Breast epithelium (tissue), 4 donors: ENCODE measurements around the gene TEAD1. TPM values are rescaled to one million over a fixed set of nuclear protein-coding genes. Genes with fewer than 3 reads are reported as not detected.
A peak's percentile ranks its signal among the peaks of the same experiment; 100 is the strongest.

Experiments
- DNase-seq, 2 donors: peaks; one replicate each; pipeline ENCODE4 v3.0.0-alpha.2; 2019; ENCODE audit warnings: low spot score in 2 of 2
- H3K27ac ChIP-seq, 2 donors: fragments of 200-600 bp; sonication (generic) in 1 of 2; one replicate each; pipeline ENCODE4 v1.5.1; 2016 to 2019; ENCODE audit warnings: mild to moderate bottlenecking in 1 of 2
- H3K27me3 ChIP-seq, 2 donors: fragments of 200-600 bp; sonication (generic) in 1 of 2; one replicate each; pipeline versions ENCODE4 v1.5.1 to v1.6.0; 2017 to 2019; ENCODE audit warnings: control low read depth in 1 of 2, mild to moderate bottlenecking in 1 of 2
- H3K36me3 ChIP-seq: fragments of 200-600 bp; one replicate; pipeline ENCODE4 v1.5.1; 2019
- H3K4me1 ChIP-seq, 2 donors: fragments of 200-600 bp; sonication (generic); one replicate each; pipeline ENCODE4 v1.5.1; 2016 to 2019; ENCODE audit warnings: control low read depth in 1 of 2
- H3K4me3 ChIP-seq, 3 donors: fragments of 200-600 bp; sonication (generic); 1 replicate in 2 of 3; 2 replicates in 1 of 3; pipeline ENCODE4 v1.5.1; 2016 to 2019; ENCODE audit warnings: mild to moderate bottlenecking in 3 of 3, moderate library complexity in 2 of 3
- H3K9me3 ChIP-seq, 2 donors: fragments of 200-600 bp; sonication (generic) in 1 of 2; one replicate each; pipeline ENCODE4 v1.5.1; 2016 to 2019; ENCODE audit warnings: control low read depth in 1 of 2
- CTCF ChIP-seq, 3 donors: fragments of 450-650 bp; IDR thresholded peaks; one replicate each; pipeline ENCODE4 v1.5.1; 2016 to 2017; ENCODE audit warnings: antibody characterized with exemption in 3 of 3, mild to moderate bottlenecking in 3 of 3, moderate library complexity in 3 of 3
- POLR2A ChIP-seq: fragments of 450-650 bp; IDR thresholded peaks from one replicate; pipeline ENCODE4 v1.6.1; 2016; ENCODE audit warnings: antibody characterized with exemption, mild to moderate bottlenecking, moderate library complexity
- POLR2AphosphoS5 ChIP-seq, 3 donors: sonication (generic); formaldehyde crosslinking; IDR thresholded peaks; one replicate each; pipeline ENCODE4 v1.6.1; 2017; ENCODE audit warnings: antibody characterized with exemption in 3 of 3
- intact Hi-C: fragments of 100-400 bp; cut with DNase I; formaldehyde crosslinking; loops from one replicate; pipeline ENCODE4 v1.15.1; 2023; ENCODE audit warnings: low total_unique reads
- total RNA-seq, 3 donors: library from RNA; depleted of rRNA; stranded (reverse); fragments of >200 nt; gene quantifications; one replicate each; pipeline ENCODE4 v1.1.0, GENCODE V29; 2016

The TEAD1 gene
- total RNA-seq, 3 donors from 2014 or later: 67.8 to 110 (median 80.1) TPM

GRCh38 chr11:12841946-12842630 is 167.9 kb downstream of the TEAD1 start:
- intact Hi-C loops: no loop called here
- DNase-seq: peak in 1 of 2 donors; percentile 48
- peaks cover 3 to 6% of the 10 kb centered on the region in 2 donors for H3K4me1 ChIP-seq
- peak overlapping the region in 2 of 3 donors; percentile 2 to 23 for H3K4me3 ChIP-seq
- no peaks in the 10 kb centered on the region for H3K9me3 ChIP-seq
- TF ChIP-seq CTCF (IDR thresholded peaks at IDR 0.05): no peak
- no peak for TF ChIP-seq POLR2A
- TF ChIP-seq POLR2AphosphoS5 (IDR thresholded peaks at IDR 0.05): no peak
- peak overlapping the region; percentile 52 to 62 for H3K27ac ChIP-seq
- no peaks in the 10 kb centered on the region for H3K27me3 ChIP-seq
- no peaks in the 10 kb centered on the region for H3K36me3 ChIP-seq

- H3K4me3 ChIP-seq: no peak overlapping the region
- no peaks in the 10 kb centered on the region for H3K9me3 ChIP-seq
- H3K4me1 ChIP-seq: peaks cover 3 to 6% of the 10 kb centered on the region in 2 donors
- H3K27me3 ChIP-seq: no peaks in the 10 kb centered on the region
- TF ChIP-seq CTCF (IDR thresholded peaks at IDR 0.05): no peak
- TF ChIP-seq POLR2AphosphoS5 (IDR thresholded peaks at IDR 0.05): no peak
- TF ChIP-seq POLR2A: no peak
- peak overlapping the region; percentile 32 to 62 for H3K27ac ChIP-seq
- no peaks in the 10 kb centered on the region for H3K36me3 ChIP-seq
- intact Hi-C loops: no loop called here
- DNase-seq: no peak
Measured at GRCh38 chr11:12842933-12843636, 168.9 kb downstream of the TEAD1 start.

DNA sequence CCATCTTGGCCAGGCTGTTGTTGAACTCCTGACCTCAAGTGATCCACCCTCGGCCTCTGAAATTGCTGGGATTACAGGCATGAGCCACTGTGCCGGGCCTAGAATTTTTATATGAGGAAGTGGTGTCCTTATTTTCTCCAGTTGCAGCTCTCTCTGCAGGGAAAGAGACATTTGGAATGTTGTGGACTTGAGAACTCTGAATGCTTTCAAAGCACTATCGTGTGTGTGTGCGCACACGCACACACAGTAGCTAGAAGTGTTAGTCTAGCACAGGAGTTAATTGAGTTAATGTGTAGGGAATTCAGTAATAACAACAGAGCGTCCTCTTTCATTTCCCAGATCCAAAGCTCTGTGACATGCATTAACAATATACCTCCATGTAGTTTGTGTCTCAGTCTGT is 170.9 kb downstream of the TEAD1 start:
- H3K4me1 ChIP-seq: peaks cover 0 to 6% of the 10 kb centered on the region in 2 donors

GRCh38 chr11:12845739-12846358 is 171.6 kb downstream of the TEAD1 start:
- no peaks in the 10 kb centered on the region for H3K9me3 ChIP-seq
- no peaks in the 10 kb centered on the region for H3K36me3 ChIP-seq
- intact Hi-C loops: no loop called here
- DNase-seq: no peak
- H3K4me3 ChIP-seq: no peak overlapping the region
- peak overlapping the region in 1 of 2 donors; percentile 14 for H3K27ac ChIP-seq
- H3K4me1 ChIP-seq: peaks cover 0 to 6% of the 10 kb centered on the region in 2 donors
- TF ChIP-seq POLR2AphosphoS5 (IDR thresholded peaks at IDR 0.05) (peak in 1 of 3 donors; percentile 20), CTCF (IDR thresholded peaks at IDR 0.05) (no peak)
- H3K27me3 ChIP-seq: no peaks in the 10 kb centered on the region

More for the DNA sequence above, 170.9 kb downstream of the TEAD1 start:
- intact Hi-C loops: no loop called here
- H3K27me3 ChIP-seq: no peaks in the 10 kb centered on the region
- no peak overlapping the region for H3K27ac ChIP-seq
- DNase-seq: no peak
- no peaks in the 10 kb centered on the region for H3K9me3 ChIP-seq
- H3K4me3 ChIP-seq: no peak overlapping the region
- H3K36me3 ChIP-seq: no peaks in the 10 kb centered on the region
- TF ChIP-seq CTCF (IDR thresholded peaks at IDR 0.05): no peak
- TF ChIP-seq POLR2AphosphoS5 (IDR thresholded peaks at IDR 0.05): no peak
- TF ChIP-seq POLR2A: no peak
